Measurements from ENCODE around the gene GLRX3.
"Not testable (repeated sequence)": the region's sequence is repeated elsewhere in the genome, so short reads cannot be mapped to it uniquely, and the experiment has no call there.

The GLRX3 gene

DNA sequence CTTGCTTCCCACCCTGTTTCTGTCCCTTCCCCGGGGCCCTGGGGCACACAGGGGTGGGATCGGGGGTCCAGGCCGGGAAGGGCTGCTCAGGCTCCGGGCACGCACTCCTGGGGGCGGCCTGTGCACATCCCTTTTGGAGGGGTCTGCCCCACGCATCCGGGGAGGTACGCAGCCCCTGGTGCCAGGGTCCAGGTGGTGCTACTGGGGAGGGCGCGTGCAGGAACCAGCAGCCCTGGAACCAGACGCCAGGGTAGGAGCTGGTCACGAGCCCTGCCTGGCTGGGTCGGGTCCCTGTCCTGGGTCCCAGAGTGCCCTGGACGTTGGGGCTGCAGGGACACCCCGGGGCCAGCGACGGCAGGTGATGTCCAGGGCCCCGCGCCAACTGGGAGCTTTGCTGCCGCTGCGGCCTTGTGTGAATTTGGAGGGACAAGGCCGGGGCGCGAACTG lies 53.4 kb downstream of the GLRX3 start:
- no peak for DNase-seq

DNA sequence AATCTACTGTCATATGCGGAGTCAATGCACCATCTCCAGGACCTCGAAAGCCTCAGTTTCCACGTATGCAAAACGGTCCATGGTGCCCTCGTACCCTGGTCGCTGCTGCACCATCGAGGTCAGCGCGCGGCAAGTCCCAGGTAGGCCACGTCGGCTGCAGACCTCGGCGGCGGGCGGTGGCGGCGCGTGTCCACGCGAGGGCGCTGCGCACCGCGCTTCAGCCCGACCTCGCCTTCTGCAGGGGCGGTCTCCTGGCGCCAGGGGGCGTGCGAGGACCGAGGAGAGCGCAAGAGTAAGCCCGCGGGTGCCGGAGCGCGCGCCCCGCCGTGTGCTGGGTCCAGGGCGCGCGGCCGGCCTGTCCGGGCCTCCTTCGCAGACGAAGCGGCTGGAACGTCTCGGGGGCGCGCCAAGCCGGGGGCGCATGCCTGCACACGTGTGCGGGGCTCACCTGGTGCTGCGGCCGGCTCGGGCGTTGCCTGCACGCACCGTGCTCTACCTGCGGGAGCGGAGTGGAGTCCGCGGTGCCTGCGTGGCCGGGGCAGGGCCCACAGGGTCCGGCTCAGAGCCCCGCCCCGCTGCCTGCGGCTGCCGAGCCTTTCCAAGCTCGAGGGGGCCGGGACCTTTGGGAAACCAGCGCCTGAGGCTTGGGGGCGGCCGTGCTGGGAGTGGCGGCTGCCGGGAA lies 54.0 kb downstream of the GLRX3 start:
- peak; percentile 70 to 84 (median 84) for DNase-seq

DNA sequence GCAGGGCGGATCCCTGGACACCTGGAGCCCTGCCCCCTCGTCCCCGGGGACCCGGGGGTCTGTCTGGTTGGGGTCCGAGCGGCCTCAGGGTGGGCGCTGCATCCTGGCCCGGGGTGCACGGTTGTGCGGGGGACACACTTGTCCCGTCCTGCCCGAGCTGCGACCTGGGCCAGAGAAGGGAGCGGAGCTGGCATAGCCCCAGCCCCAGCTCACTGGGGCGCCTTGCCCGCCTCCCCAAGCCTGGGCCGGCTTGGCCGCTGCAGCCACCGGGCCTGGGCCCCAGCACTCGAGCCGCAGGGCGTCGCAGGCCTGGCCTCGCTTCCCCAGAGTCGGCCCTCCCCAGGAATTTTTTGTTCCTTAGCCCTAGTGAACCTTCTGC lies 54.5 kb downstream of the GLRX3 start:
- DNase-seq = no peak

DNA sequence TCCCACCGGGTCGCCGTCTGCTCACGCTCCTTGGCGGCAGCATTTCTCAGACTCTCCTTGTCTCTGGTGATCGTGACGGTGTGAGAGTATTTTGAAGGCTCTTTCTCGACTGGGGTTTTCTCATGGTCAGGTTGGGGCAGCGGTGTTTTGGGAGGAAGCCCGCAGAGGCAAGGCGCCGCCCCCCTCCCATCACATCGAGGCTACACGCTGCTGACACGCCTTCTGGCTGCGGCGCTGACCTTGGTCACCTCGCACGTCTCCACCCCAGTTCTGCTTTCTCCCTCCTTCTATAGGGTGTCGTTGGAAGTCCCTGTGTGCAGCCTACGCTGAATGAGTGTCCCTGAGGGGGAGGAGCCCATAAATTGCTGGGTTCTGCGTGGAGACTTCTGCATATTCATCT lies 55.2 kb downstream of the GLRX3 start:
- DNase-seq = no peak

DNA sequence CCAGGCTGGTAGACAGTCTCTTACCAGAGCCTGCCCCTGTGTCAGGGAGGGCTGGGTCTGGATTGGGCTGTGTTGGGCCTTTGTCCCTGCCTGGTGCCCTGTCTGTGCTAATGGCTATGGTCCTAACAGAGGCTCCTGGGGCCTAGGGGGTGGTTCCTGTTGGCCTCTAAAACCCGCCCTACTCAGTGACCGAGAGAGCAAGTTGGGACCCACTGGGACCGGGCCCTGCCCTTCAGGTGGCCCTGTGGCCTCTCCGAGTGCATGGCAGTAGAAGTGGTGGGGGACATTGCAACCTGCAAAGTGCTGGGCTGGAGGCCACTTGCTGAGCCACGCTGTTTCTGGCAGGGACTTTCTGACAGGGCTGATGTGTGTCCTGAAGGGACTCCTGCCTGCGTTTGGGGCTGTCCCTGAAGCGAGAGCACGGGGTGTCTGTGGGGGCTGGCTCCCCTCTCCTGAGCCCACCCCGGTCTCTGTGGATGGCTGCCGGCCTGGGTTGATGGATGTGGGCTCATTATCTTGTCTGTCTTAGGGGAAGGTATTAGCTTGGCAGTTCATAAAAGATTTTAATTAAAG lies 56.2 kb downstream of the GLRX3 start:
- no peak for DNase-seq

DNA sequence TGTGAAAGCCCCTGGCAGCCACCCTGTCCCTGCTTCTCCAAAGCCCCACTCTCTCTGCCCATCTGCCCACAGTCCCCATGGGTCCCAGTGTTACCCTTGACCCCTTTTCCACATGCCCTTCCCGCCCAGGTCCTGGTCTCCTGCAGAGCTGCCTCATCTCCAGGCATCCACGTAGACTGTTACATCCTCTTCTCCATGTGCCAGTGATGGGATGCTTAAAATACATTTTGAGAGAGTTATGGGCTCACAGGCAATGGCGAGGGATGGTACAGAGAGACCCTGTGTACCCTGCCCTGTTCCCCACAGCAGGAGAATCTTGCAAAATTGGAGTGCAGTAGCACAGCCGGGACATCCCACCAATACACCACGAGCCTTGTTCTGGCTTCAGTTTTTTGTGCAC lies 56.8 kb downstream of the GLRX3 start:
- DNase-seq = no peak

DNA sequence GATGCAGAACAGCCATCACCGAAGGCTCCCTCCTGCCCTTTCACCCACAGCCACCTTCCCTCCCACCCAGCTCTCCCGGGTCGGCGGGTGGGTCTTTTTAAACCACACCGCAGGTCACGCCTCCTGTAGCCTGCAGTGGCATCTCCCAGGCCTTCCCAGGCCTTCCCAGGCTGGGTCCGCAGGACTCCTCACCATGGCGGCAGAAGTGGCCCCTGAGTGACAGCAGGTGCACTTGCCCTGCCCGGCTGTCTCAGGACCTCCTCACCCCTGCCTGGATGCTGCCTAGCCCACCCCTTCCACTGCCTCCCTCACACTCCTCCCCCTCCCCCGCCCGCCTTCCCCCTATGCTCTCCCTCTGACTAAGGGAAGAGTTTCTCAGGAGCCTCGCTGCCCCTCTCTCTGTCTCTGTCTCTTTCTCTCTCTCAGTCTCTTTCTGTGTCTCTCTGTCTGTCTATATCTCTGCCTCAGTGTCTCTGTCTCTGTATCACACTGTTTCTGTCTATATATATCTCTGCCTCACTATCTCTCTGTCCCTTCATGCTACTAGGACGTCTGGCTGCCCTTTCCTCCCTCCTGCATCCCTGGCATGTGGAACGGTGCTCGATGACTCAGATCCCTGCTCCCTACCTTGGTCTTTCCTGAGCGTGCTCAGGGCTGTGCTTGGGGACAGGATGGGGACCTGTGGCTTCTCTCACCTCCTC lies 57.5 kb downstream of the GLRX3 start:
- DNase-seq = no peak

DNA sequence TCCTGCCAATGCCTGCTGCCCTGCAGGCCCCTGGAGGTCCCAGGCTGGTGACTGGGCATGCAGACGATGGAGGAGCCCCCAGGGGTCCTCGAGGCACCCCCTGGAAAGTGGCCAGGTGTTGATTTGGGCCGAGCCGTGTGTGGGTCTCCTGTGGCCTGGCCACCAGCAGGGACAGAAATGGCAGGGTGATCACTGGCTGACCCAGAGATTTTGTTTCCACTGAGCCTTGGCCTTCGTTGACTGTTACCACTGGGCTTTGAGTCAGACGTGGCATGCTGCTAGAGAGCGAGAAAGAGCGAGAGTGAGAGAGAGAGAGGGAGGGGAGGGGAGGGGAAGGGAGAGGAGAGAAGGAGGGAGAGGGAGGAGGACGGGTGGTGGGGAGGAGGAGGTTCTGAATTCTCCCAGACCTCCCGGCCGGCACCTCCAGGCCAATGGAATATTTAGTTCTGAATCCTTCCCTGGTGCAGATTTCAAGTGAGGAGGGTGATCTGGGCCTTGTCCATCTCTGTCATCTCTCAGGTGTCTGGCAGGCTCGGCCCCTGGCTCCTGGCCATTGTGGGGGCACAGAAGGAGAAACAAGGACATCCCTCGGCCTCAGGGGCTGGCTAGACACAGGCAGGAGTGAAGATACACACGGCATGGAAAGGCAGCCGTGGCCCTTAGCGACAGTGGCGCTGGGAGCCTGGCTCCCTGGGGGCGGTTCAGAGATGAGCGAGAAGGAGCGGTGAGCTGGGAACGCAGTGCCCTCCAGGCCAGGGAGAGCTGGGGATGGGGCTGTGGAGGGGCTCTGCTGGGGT lies 58.2 kb downstream of the GLRX3 start:
- DNase-seq = no peak

DNA sequence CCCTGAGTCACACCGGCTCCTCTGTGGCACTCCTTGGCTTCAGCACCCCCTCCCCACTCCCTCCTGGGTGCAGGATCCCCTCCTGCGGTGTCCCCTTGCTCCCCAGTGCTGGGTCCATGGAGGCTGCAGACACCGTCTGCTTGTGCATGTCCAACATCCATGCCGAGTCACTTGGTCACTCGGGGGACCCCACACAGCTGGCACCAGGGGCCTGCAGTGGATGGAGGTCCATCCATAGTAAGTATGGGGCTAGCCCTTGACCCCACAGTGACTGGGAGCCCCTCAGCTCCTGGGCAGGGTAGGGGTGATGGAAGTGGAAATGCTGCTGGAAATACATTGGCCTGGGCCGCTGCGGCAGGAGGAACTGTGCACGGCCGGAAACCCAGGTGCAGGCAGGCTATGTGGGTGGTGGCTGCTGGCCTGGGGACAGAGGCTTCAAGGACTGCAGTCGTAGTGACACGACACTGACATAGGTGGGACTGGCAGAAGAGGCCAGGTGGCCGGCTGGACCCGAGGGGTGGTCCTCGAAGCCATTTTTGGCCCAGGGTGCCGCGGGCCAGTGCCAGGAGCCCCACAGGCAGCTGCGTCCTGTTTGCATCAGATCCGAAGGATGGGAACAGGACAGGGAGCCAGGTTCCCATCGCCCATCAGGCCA lies 58.9 kb downstream of the GLRX3 start:
- no peak for DNase-seq

DNA sequence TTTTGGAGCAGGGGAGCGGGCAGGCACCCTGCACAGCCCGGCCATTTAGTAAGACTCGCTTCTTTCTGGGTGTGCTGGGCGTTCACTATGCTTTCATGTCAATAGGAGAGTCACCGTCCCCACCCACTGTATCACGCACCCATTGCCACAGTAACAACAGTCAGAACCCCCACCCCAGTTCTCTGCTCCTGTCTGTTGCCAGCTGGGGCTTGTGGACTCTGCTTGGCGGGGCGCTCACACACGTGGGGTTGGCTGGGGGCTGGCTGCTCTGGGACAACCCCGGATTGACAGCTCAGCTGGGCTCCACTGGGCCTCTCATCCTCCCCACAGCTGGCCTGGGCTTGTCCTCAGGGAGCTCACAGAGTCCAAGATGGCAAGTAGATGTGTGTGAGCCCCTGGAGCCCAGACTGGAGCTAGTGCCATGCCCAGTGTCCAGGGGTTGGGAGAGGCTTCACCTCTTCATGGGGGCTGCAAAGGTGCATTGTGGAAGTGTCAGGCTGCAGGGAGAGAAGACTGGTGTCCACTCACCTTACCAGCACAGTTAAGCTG lies 59.6 kb downstream of the GLRX3 start:
- DNase-seq = no peak

DNA sequence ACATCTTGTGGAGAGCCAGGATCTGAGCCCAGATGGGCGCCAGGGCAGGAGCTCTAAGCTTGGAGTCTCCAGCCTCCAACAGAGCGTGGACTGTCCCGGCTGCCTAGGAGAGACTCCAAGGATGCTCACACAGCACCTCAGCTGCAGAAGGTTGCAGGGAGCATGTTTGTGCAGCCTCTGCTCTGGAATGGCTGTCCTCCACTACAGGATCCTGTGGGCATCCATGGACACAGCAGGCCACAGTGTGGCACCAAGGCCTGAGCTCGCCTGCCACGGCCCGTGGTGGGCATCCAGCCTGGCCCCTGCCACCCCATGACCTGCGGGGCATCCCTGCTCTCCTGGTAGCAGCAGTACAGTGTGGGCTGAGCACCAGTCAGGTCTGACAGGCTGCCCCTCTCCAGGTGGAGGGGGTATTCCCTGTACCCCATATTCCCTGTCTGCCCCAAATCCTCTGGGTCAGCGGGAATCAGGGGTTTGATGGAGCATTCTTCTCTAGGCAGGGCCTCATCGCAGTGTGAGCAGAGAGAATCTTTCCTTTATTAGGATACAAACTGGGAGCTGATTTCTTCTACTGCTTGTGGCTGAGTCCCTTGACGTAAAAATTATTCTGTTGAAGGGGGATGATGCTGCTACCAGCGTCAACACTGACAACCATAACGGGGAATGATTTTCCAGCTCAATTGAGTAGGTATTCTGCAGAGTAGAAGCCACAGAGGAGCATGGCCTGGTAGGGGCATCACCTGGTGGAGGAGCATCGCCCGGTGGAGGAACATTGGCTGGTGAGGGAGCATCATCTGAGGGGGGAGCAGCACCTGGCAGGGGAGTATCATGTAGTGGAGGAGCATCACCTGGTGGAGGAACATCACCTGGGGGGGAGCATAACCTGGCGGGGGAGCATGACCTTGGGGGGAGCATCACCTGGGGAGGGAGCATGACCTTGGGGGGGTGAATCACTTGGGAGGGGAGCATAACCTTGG lies 60.6 kb downstream of the GLRX3 start:
- no peak for DNase-seq

DNA sequence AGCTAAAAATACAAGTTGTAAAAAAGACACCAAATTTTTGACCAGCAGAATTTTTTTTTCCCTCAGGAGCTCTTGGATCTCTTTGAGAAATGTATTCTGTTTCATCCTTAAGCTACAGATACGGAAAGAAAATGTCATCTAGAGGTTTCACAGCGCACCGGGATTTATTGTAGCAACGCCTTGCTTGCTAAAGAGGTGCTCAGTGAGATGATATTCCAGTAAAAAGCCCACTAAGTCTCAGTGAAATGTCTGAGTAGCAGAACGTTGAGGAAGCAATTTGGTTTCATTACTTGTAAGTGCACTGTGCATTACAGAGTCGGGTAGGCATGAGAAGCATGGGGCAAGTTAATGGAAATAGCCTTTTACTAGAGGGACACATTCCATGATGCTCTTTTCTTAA lies 62.5 kb downstream of the GLRX3 start:
- DNase-seq = no peak

DNA sequence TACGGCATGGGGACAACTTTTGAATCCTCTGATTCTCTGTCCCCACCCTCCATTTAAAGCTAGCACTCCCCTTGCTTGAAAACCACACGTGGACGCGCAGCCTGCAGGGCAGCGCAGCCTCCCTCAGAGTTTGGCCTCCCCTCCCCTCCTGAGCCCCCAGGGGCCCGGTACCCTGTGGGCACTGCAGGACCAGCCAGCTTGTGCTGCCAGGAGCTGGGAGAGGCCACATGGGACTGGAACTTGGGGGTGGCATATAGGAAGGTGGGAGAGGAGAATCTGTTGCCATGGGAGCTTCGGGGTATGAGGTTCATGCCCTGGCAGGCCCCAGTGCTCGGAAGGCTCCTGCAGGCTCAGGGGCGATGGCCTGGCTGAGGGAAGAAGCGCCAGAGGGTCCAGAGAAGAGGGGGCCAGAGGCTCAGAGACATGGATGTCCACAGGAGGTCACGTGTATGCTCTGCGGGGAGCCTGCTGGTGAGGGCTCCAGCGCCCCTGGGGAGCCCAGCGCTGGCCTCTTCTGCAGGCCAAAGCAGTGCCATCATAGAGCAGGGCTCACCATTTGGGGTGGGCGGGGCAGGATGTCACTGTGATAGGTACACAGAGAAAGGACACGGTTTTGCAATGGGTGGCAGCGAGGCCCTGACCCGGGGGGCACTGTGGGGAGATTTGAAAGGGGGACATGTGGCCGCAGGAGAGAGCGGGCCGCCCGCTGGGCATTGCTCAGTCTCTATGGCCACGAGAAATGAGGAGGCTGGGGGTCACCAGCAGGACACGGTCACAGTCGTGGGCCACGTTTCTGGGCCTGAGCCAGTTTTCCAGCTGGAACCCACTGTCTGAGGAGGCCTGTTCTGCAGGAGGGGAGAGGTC lies 64.2 kb downstream of the GLRX3 start:
- DNase-seq = no peak

DNA sequence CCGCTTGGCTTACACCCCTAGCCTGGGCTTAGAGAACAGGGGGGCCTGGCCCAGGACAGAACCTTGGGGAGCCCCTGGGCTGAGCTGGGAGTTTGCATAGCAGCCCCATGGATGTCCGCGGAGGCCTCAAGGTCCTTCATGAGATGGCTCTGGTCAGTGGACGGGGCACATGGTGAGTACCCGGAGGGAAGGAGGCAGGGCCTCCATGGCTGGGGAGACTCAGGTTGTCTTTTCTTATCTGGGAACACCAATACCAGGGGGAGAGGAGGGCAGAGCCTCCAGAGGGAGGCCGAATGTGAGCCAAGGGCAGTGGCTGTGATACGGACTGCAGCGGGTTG lies 64.8 kb downstream of the GLRX3 start:
- no peak for DNase-seq

DNA sequence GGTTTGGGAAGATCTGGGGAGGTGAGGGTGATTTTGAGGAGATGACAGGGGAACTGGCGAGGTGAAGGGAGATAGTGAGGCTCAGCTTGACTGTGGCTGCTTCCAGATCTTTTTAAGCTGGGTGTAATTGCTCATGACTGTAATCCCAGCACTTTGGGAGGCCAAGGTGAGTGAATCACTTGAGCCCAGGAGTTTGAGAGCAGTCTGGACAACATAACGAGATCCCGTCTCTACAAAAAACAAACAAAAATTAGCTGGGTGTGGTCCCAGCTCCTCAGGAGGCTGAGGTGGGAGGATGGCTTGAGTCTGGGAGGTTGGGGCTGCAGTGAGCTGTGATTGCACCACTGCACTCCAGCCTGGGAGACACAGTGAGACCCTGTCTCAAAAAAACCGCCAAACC lies 66.0 kb downstream of the GLRX3 start:
- not testable (repeated sequence) for DNase-seq

DNA sequence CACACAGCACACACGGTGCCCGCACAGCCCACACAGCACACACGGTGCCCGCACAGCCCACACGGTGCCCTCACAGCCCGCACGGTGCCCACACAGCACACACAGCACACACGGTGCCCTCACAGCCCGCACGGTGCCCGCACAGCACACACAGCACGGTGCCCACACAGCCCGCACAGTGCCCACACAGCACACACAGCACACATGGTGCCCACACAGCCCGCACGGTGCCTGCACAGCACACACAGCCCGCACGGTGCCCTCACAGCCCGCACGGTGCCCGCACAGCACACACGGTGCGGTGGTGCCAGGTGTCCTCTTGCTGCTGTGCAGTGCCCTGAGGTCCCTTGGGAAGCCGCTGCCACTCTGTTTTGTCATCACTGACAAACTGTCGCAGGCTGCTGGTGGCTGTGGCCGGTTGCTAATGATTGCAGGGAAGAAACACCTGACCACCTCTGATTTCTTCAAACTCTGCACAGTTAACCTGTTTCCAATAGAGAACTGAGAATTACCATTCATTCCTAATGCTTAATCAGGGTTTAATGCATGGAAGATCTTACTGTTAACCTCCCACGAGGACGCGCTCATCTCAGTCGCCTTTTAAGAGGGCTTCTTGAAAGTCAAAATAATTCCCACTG lies 66.9 kb downstream of the GLRX3 start:
- no peak for DNase-seq

DNA sequence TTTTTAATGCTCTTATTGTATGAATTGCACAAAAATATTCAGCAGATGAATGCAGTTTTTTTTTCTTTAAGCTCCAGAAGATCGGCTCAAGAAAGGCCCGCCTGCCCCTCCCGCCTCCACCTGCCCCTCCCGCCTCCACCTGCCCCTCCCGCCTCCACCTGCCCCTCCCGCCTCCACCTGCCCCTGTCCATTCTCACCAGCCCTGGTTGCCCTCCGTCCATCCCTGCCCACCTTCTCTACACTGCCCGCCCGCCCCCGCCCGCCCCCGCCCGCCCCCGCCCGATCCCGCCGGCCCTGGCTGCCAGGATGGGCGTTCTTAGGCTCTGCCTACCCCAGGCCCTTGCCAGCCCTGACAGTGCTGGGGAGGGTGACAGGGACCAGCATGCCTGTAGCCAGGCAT lies 67.4 kb downstream of the GLRX3 start:
- no peak for DNase-seq

DNA sequence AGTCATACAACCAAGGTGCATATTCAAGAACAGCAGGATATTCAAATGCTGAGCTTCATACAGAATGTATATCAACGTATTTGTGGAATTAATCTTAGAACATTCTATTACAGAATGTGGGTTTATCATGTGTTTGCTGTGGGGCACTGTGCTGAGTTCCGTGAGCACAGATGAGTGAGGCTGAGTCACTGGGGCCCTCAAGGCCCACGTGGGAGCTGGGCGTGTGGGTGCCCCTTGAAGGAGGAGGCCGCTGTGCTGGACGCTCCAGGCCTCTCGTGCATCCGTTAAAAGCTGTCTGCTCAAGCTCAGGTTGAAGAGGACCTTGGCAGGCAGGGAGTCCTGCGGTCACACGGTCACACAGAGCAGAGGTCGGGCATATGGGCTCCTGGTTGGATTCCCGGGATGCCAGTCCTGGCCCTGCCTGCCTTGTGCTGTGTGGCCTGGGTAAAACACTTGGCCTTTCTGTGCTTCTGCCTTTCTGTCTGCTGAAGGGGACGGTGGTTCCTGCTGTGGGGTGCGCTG lies 70.1 kb downstream of the GLRX3 start:
- DNase-seq = no peak

DNA sequence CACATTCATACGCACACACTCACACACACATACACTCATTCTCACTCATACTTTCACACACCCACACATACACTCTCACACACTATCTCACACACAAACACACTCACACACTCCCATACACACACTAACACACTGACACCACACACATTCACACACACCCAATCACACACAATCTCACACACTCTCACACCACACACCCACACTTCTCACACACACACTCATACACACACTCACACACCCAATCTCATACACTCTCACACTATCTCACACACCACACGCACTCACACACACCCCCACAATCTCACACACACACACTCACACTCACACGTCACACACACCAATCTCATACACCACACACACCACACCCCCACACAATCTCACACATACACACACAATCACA lies 71.0 kb downstream of the GLRX3 start:
- DNase-seq = no peak

DNA sequence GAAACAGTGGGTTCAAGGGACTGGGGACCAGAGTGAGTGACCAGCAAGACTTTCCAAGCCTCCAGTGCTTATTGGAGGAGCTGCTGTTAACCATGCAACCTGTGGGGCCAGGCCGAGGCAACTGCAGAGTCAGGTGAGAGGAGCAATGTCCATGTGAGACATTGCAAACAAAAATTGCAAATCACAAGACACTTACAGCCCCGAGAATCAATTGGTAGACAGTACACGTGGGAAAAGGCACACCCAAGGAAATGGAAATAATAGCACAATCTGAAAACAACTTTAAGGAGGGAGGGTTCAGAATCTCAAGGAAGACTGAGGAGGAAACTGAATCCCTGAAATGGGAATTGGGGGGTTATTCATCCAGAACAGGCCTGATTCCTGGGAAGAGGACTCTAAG lies 72.6 kb downstream of the GLRX3 start:
- DNase-seq = no peak

All from T-helper 2 cell (primary cell).